NCI-H2107 (cell line): ENCODE measurements around the gene TNNI3.
"Not testable (repeated sequence)": the region's sequence is repeated elsewhere in the genome, so short reads cannot be mapped to it uniquely, and the experiment has no call there.

Source experiments
- DNase-seq: peaks from one replicate; lab custom pipeline; 2025; lab: John Stamatoyannopoulos, UW

Gene TNNI3

GRCh38 chr19:55157064-55157908 lies at the start of gene TNNI3:
Gene TNNI3 (minus strand): TSS chr19:55157732. CDS start chr19:55157589, 143 bp downstream.
- no peak for DNase-seq

- peak; percentile 60 for DNase-seq
Measured at GRCh38 chr19:55206664-55207500, 49.4 kb upstream of the TNNI3 start.

GRCh38 chr19:55202199-55202598 lies 44.7 kb upstream of the TNNI3 start:
- not testable (repeated sequence) for DNase-seq

- DNase-seq, result no peak
Measured at GRCh38 chr19:55199620-55200204, 42.2 kb upstream of the TNNI3 start.

- DNase-seq, result no peak
Measured at GRCh38 chr19:55198651-55199050, 41.1 kb upstream of the TNNI3 start.

GRCh38 chr19:55197528-55197927 lies 40.0 kb upstream of the TNNI3 start:
- DNase-seq, result no peak

GRCh38 chr19:55196803-55197202 lies 39.3 kb upstream of the TNNI3 start:
- no peak for DNase-seq

GRCh38 chr19:55193481-55193880 lies 35.9 kb upstream of the TNNI3 start:
- no peak for DNase-seq

- DNase-seq, result no peak
Measured at GRCh38 chr19:55189403-55189835, 31.9 kb upstream of the TNNI3 start.

- DNase-seq, result no peak
Measured at GRCh38 chr19:55188625-55189024, 31.1 kb upstream of the TNNI3 start.

GRCh38 chr19:55186080-55186479 lies 28.5 kb upstream of the TNNI3 start:
- no peak for DNase-seq

- no peak for DNase-seq
Measured at GRCh38 chr19:55181740-55182139, 24.2 kb upstream of the TNNI3 start.

- DNase-seq, result no peak
Measured at GRCh38 chr19:55179606-55180484, 22.3 kb upstream of the TNNI3 start, which contains the start of gene SYT5. Gene SYT5 (minus strand): TSS chr19:55180289. CDS start chr19:55179041, 1,248 bp downstream.

- peak; percentile 54 for DNase-seq
Measured at GRCh38 chr19:55178781-55179599, 21.5 kb upstream of the TNNI3 start.

- DNase-seq, result no peak
Measured at GRCh38 chr19:55176076-55176475, 18.5 kb upstream of the TNNI3 start.

GRCh38 chr19:55175117-55175867 lies 17.8 kb upstream of the TNNI3 start:
- DNase-seq, result no peak

GRCh38 chr19:55174425-55175116 lies 17.0 kb upstream of the TNNI3 start:
- no peak for DNase-seq

GRCh38 chr19:55173714-55174409 lies 16.3 kb upstream of the TNNI3 start:
- no peak for DNase-seq
